Activated T-cell treated with anti-CD3 and anti-CD28 coated beads, Interleukin-2, amount 50 U/mL, for 1 hour (primary cell): ENCODE data around the gene CEACAM21.

ENCODE experiments used
- DNase-seq: peaks from one replicate; pipeline ENCODE4 v3.0.0-alpha.2; 2020

CEACAM21 gene

GRCh38 chr19:41621654-41622053 is 45.7 kb downstream of the CEACAM21 start:
- no peak for DNase-seq

DNA sequence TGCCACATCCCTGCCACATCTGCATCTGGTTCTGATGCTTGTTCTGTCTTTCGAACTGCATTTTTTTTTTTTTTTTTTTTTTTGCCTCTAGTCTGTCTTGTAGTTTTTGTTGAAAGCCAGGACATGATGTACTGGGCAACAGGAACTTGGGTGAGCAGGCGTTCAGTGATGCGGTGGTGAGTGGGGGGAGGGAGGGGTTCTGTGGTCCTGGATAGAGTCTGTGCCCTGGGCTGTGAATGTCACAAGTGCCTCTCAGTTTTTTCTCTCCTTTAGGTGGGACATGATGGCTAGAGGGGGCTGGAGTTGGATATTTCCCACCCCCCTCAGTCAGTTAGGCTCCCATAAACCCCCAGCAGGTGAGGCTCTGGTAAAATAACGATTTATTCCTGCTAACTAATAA is 47.4 kb downstream of the CEACAM21 start:
- no peak for DNase-seq

DNA sequence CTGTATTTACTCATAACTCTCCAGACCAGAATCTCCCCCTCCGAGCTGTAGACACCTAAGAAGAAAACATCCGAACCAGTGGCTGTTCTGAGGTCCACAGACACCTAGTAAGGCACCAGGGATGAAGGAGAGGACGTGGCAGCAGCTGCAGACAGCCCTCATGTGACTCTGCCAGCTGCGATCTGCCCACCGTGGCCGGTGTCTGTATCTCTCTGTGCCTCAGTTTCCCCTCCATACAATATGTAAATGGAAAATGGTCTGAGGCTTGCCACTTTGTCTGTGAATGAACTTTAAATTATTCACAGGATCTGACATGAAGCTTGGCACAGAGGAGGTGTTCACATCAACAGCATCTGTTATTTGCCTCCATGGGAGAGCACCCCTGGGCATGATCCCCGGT is 48.5 kb downstream of the CEACAM21 start:
- DNase-seq: no peak

DNA sequence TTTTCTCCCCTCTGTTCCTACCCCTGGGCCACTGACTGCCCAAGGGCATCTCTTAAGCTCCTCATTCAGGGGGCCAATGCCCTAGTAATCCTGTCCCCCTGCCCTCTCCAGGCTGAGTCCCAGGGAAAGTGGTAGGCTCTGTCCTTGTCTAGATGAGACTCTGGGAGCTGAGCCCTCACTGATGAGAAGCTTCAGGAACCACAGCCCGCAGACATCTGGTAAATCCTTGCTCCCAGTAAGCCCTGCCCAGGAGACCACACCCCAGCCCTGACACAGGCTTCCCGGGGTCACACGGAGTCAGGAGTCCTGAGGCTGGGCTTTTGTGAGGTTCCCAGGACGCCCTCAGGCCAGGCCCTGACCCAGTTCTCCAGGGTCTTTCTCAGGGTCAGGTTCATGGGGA is 49.0 kb downstream of the CEACAM21 start:
- no peak for DNase-seq

- no peak for DNase-seq
Measured at GRCh38 chr19:41626278-41626677, 50.3 kb downstream of the CEACAM21 start.

DNA sequence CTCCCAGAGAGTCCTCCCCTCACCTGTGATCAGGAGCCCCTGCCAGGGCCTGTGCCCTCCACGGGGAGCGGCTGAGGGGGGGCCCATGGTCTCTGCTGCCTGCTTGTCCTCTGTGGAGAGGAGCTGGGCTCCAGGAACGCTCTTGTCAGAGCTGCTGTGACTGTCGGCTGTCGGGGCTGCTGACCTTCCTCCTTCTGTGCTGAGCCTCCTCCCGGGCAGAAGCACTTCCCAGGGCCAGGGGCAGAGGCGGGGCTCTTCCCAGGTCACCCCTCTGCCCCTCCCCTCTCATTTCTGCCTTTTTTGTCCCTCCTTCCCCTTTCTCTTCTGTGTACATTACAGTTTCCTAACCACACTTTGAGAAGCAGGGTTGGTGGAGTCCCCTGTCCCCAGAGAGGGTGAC is 50.9 kb downstream of the CEACAM21 start, which contains the start of gene CEACAM4:
TSS of gene CEACAM4 (minus strand) at position 198 of the 400 bp plus-strand sequence. CDS start at position 87, 111 bp downstream.
- no peak for DNase-seq

GRCh38 chr19:41627966-41628675 is 52.2 kb downstream of the CEACAM21 start:
- no peak for DNase-seq
